Cardiac muscle cell (in vitro differentiated cells and primary cell): ENCODE measurements around the gene B4GALT1. TPM values are rescaled to one million over a fixed set of nuclear protein-coding genes. Genes with fewer than 3 reads are reported as not detected.

Experiments used
- DNase-seq, 2 donors: peaks; one replicate each; pipeline versions ENCODE4 v3.0.0 to v3.0.0-alpha.2; 2010 to 2017; ENCODE audit warnings: low read depth in 1 of 2, low spot score in 1 of 2
- H3K27ac ChIP-seq: fragments of 200-600 bp; sonication (generic); 2 replicates; pipeline ENCODE4 v1.5.1; 2016
- H3K27me3 ChIP-seq: fragments of 200-600 bp; sonication (generic); 2 replicates; pipeline ENCODE4 v1.6.0; 2016; ENCODE audit warnings: control low read depth
- H3K36me3 ChIP-seq: fragments of 200-600 bp; sonication (generic); 2 replicates; pipeline ENCODE4 v1.5.1; 2016; ENCODE audit warnings: control low read depth
- H3K4me1 ChIP-seq: fragments of 200-600 bp; sonication (generic); 2 replicates; pipeline ENCODE4 v1.8.1; 2017; ENCODE audit warnings: low read depth, mild to moderate bottlenecking, mixed run types
- H3K4me3 ChIP-seq: fragments of 200-600 bp; sonication (generic); 2 replicates; pipeline ENCODE4 v1.5.1; 2016; ENCODE audit warnings: mild to moderate bottlenecking
- H3K9me3 ChIP-seq: fragments of 200-600 bp; sonication (generic); 2 replicates; pipeline ENCODE4 v1.5.1; 2017; ENCODE audit warnings: low read depth, mild to moderate bottlenecking, control low read depth
- CTCF ChIP-seq: IDR thresholded peaks from 2 replicates; pipeline ENCODE4 v1.5.1; 2012; ENCODE audit warnings: low read depth, mild to moderate bottlenecking, low read length
- polyA plus RNA-seq: library from polyadenylated mRNA; unstranded; fragments of >200 nt; fragmentation: Nextera tagmentation; extraction: Ambion mirVana; gene quantifications from 2 replicates; pipeline ENCODE4 v1.2.1, GENCODE V29; 2016
- total RNA-seq: library from RNA; depleted of rRNA; stranded (reverse); fragments of >200 nt; gene quantifications from 2 replicates; pipeline ENCODE4 v1.2.3, GENCODE V29; 2016

The B4GALT1 gene
- total and polyA plus RNA-seq, 2 experiments from 2014 or later, result 22.1 to 33.6 TPM

- Histone ChIP-seq H3K27ac (no peak overlapping the region), H3K9me3 (no peaks in the 10 kb centered on the region), H3K27me3 (no peaks in the 10 kb centered on the region), H3K36me3 (no peaks in the 10 kb centered on the region), H3K4me1 (no peaks in the 10 kb centered on the region), H3K4me3 (no peak overlapping the region)
- TF ChIP-seq CTCF, result peak; percentile 69
- DNase-seq, result peak; percentile 80 to 93
Observed at GRCh38 chr9:33081128-33081851, 85.8 kb downstream of the B4GALT1 start.

GRCh38 chr9:33080534-33080933 lies 86.6 kb downstream of the B4GALT1 start:
- H3K27me3 ChIP-seq, result no peaks in the 10 kb centered on the region
- H3K36me3 ChIP-seq, result no peaks in the 10 kb centered on the region
- TF ChIP-seq CTCF, result no peak
- no peak for DNase-seq
- peaks cover 2% of the 10 kb centered on the region for H3K4me1 ChIP-seq
- H3K4me3 ChIP-seq, result no peak overlapping the region
- no peak overlapping the region for H3K27ac ChIP-seq
- no peaks in the 10 kb centered on the region for H3K9me3 ChIP-seq

GRCh38 chr9:33076046-33077004 lies 90.8 kb downstream of the B4GALT1 start, which contains the start of gene SMU1:
Gene SMU1, minus strand, starts transcription at chr9:33076674. Its CDS starts 66 bp downstream, at chr9:33076608.
- TF ChIP-seq CTCF, result no peak
- H3K27me3 ChIP-seq, result no peaks in the 10 kb centered on the region
- peak within 1 kb of the TSS; percentile 77 for H3K4me3 ChIP-seq
- DNase-seq, result peak; percentile 97 to 98
- H3K36me3 ChIP-seq, result peaks cover 16% of the 10 kb centered on the region
- H3K27ac ChIP-seq, result peak within 1 kb of the TSS; percentile 92
- H3K4me1 ChIP-seq, result peaks cover 5% of the 10 kb centered on the region
- no peaks in the 10 kb centered on the region for H3K9me3 ChIP-seq

- no peak for DNase-seq
- H3K4me3 ChIP-seq, result no peak overlapping the region
- H3K9me3 ChIP-seq, result no peaks in the 10 kb centered on the region
- H3K27ac ChIP-seq, result no peak overlapping the region
- TF ChIP-seq CTCF, result no peak
- H3K27me3 ChIP-seq, result no peaks in the 10 kb centered on the region
- H3K36me3 ChIP-seq, result peaks cover 63% of the 10 kb centered on the region
- H3K4me1 ChIP-seq, result no peaks in the 10 kb centered on the region
Observed at GRCh38 chr9:33068991-33069390, 98.1 kb downstream of the B4GALT1 start.

- H3K27ac ChIP-seq, result no peak overlapping the region
- H3K36me3 ChIP-seq, result peaks cover 76% of the 10 kb centered on the region
- H3K9me3 ChIP-seq, result no peaks in the 10 kb centered on the region
- H3K4me1 ChIP-seq, result no peaks in the 10 kb centered on the region
- no peaks in the 10 kb centered on the region for H3K27me3 ChIP-seq
- H3K4me3 ChIP-seq, result no peak overlapping the region
- TF ChIP-seq CTCF, result no peak
- DNase-seq, result no peak
Observed at GRCh38 chr9:33065157-33066076, 101.7 kb downstream of the B4GALT1 start.
